ENCODE results near the gene UBR1.

DNA sequence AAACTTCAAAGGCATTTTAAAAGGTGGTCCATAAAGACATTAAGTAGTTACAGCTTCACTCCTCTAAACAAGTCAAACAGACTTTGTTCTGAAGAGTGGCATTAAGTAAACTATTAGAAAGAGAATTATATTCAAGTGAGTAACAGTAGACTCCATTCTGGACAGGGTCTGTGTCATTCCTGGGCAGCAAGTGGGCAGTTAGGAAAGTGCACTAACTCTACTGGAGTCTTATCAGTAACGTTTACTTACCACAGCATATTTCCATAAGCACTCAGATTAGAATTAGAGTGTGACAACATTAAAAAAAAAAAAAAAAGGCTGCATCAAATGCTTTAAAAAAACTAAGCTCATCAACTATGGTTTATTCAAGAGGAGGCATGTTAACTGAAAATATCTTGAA, 10.6 kb downstream of the UBR1 start:
- TF ChIP-seq, protein P1, sequence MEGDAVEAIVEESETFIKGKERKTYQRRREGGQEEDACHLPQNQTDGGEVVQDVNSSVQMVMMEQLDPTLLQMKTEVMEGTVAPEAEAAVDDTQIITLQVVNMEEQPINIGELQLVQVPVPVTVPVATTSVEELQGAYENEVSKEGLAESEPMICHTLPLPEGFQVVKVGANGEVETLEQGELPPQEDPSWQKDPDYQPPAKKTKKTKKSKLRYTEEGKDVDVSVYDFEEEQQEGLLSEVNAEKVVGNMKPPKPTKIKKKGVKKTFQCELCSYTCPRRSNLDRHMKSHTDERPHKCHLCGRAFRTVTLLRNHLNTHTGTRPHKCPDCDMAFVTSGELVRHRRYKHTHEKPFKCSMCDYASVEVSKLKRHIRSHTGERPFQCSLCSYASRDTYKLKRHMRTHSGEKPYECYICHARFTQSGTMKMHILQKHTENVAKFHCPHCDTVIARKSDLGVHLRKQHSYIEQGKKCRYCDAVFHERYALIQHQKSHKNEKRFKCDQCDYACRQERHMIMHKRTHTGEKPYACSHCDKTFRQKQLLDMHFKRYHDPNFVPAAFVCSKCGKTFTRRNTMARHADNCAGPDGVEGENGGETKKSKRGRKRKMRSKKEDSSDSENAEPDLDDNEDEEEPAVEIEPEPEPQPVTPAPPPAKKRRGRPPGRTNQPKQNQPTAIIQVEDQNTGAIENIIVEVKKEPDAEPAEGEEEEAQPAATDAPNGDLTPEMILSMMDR (IDR thresholded peaks at IDR 0.05; ENCODE audit: extremely low read depth in 1 of 2, insufficient read depth in 1 of 2, low read depth in 1 of 2, low read length in 2 of 2), result no peak
- no peak for TF ChIP-seq POLR2A (IDR thresholded peaks at IDR 0.05; ENCODE audit: low read depth, low read length)
- TF ChIP-seq, protein P2, sequence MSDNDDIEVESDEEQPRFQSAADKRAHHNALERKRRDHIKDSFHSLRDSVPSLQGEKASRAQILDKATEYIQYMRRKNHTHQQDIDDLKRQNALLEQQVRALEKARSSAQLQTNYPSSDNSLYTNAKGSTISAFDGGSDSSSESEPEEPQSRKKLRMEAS (IDR thresholded peaks at IDR 0.05; ENCODE audit: insufficient read depth, insufficient read length), result no peak
